ENCODE results near the gene OLFML2B.
A peak's percentile ranks its signal among the peaks of the same experiment; 100 is the strongest.

DNA sequence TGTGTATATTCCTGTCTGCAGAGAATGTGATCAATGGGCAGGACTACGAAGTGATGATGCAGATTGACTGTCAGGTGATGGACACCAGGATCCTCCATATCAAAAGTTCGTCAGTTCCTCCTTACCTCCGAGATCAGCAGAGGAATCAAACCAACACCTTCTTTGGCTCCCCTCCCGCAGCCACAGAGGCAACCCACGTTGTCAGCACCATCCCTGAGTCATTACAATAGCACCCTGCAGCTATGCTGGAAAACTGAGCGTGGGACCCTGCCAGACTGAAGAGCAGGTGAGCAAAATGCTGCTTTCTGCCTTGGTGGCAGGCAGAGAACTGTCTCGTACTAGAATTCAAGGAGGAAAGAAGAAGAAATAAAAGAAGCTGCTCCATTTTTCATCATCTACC, 65.2 kb downstream of the OLFML2B start:
- no peak for TF ChIP-seq RAD21 (IDR thresholded peaks at IDR 0.05; ENCODE audit: low read length)
- TF ChIP-seq, protein P1, sequence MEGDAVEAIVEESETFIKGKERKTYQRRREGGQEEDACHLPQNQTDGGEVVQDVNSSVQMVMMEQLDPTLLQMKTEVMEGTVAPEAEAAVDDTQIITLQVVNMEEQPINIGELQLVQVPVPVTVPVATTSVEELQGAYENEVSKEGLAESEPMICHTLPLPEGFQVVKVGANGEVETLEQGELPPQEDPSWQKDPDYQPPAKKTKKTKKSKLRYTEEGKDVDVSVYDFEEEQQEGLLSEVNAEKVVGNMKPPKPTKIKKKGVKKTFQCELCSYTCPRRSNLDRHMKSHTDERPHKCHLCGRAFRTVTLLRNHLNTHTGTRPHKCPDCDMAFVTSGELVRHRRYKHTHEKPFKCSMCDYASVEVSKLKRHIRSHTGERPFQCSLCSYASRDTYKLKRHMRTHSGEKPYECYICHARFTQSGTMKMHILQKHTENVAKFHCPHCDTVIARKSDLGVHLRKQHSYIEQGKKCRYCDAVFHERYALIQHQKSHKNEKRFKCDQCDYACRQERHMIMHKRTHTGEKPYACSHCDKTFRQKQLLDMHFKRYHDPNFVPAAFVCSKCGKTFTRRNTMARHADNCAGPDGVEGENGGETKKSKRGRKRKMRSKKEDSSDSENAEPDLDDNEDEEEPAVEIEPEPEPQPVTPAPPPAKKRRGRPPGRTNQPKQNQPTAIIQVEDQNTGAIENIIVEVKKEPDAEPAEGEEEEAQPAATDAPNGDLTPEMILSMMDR (IDR thresholded peaks at IDR 0.05), result no peak
- peak in 1 of 2 experiments; percentile 42; a peak in 1 of 4 replicates for TF ChIP-seq EP300 (IDR thresholded peaks at IDR 0.05; ENCODE audit: borderline replicate concordance in 1 of 2, low read depth in 1 of 2, low read length in 1 of 2)
- TF ChIP-seq POLR2AphosphoS5 (IDR thresholded peaks at IDR 0.05; ENCODE audit: low read depth, low read length), result no peak
- no peak for TF ChIP-seq MEF2A (IDR thresholded peaks at IDR 0.05; ENCODE audit: borderline replicate concordance, low read depth)
- TF ChIP-seq, protein P2, sequence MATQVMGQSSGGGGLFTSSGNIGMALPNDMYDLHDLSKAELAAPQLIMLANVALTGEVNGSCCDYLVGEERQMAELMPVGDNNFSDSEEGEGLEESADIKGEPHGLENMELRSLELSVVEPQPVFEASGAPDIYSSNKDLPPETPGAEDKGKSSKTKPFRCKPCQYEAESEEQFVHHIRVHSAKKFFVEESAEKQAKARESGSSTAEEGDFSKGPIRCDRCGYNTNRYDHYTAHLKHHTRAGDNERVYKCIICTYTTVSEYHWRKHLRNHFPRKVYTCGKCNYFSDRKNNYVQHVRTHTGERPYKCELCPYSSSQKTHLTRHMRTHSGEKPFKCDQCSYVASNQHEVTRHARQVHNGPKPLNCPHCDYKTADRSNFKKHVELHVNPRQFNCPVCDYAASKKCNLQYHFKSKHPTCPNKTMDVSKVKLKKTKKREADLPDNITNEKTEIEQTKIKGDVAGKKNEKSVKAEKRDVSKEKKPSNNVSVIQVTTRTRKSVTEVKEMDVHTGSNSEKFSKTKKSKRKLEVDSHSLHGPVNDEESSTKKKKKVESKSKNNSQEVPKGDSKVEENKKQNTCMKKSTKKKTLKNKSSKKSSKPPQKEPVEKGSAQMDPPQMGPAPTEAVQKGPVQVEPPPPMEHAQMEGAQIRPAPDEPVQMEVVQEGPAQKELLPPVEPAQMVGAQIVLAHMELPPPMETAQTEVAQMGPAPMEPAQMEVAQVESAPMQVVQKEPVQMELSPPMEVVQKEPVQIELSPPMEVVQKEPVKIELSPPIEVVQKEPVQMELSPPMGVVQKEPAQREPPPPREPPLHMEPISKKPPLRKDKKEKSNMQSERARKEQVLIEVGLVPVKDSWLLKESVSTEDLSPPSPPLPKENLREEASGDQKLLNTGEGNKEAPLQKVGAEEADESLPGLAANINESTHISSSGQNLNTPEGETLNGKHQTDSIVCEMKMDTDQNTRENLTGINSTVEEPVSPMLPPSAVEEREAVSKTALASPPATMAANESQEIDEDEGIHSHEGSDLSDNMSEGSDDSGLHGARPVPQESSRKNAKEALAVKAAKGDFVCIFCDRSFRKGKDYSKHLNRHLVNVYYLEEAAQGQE (IDR thresholded peaks at IDR 0.05; ENCODE audit: low read depth, low read length), result no peak

Data from SK-N-SH (cell line).